K562 (cell line): ENCODE measurements around the gene AIF1L. TPM values are rescaled to one million over a fixed set of nuclear protein-coding genes. Genes with fewer than 3 reads are reported as not detected.

Experiments used
- ATAC-seq: fragments of 200-7000 bp; cut with Tn5 transposase; 3 replicates; pipeline ENCODE4 v1.9.1; 2020; ENCODE audit warnings: moderate library complexity
- BruUV-seq: library from RNA; stranded (reverse); fragments of 400-500 nt; replicated peaks from 2 replicates; lab custom pipeline; 2021; lab: Mats Ljungman, UMichigan
- CTCF ChIA-PET: fragments of 300-600 bp; formaldehyde crosslinking; extraction: SDS; loops from one replicate; lab custom pipeline; 2021; ENCODE audit warnings: low intra/inter-chr PET ratio; lab: Yijun Ruan, JAX
- POLR2A ChIA-PET: fragments of 300-600, 350-650 bp; sonication (Branson Sonifier 250); formaldehyde crosslinking; extraction: SDS; loops from one replicate; lab custom pipeline; 2021; ENCODE audit warnings: antibody characterized with exemption, inconsistent platforms; lab: Yijun Ruan, JAX
- DNase-seq, 4 experiments: peaks; one replicate each; pipeline versions ENCODE4 v3.0.0 to v3.0.0-alpha.2; 2011 to 2018; ENCODE audit warnings: low spot score in 3 of 4, mixed read lengths in 3 of 4; ENCODE audit errors: extremely low read depth in 1 of 4
- FAIRE-seq: peaks from 2 replicates; lab custom pipeline; 2011; peaks lifted over from hg19 to GRCh38; lab: Jason Lieb, UNC
- H2AFZ ChIP-seq: 2 replicates; pipeline ENCODE4 v1.6.0; 2011; ENCODE audit warnings: low read depth, low read length, control low read depth, inconsistent platforms
- H3K27ac ChIP-seq: fragments of 200-600 bp; 3 replicates; pipeline ENCODE4 v1.8.0; 2011; ENCODE audit warnings: low read depth, mild to moderate bottlenecking, control low read depth, inconsistent platforms, low read length, moderate library complexity, mixed read lengths; ENCODE audit errors: extremely low read depth
- H3K27me3 ChIP-seq, 2 experiments: fragments of 300-600 bp in 1 of 2; 2 replicates in 1 of 2; 3 replicates in 1 of 2; pipeline versions ENCODE4 v1.6.0 to v1.8.0; 2011; ENCODE audit warnings: inconsistent platforms in 2 of 2, low read length in 2 of 2, mild to moderate bottlenecking in 1 of 2, mixed read lengths in 1 of 2, moderate library complexity in 1 of 2; ENCODE audit not compliant: control insufficient read depth in 2 of 2, insufficient read depth in 2 of 2
- H3K36me3 ChIP-seq: fragments of 300-600 bp; 3 replicates; pipeline ENCODE4 v1.8.0; 2011; ENCODE audit warnings: mild to moderate bottlenecking, low read length, inconsistent platforms; ENCODE audit not compliant: control insufficient read depth, insufficient read depth
- H3K4me1 ChIP-seq, 2 experiments: fragments of 200-600 bp in 1 of 2; replicated peaks in 1 of 2; 2 replicates in 1 of 2; 3 replicates in 1 of 2; pipeline versions ENCODE4 v1.5.1 to v1.8.0; 2011; ENCODE audit warnings: inconsistent platforms in 2 of 2, low read length in 2 of 2, mild to moderate bottlenecking in 1 of 2, mixed read lengths in 1 of 2, moderate library complexity in 1 of 2; ENCODE audit not compliant: control insufficient read depth in 2 of 2, insufficient read depth in 2 of 2
- H3K4me2 ChIP-seq: 2 replicates; pipeline ENCODE4 v1.6.1; 2011; ENCODE audit warnings: low read length, control low read depth, inconsistent platforms, mixed read lengths; ENCODE audit not compliant: insufficient read depth
- H3K4me3 ChIP-seq: fragments of 200-600 bp; sonication (generic), shearing (Covaris generic); 2 replicates; pipeline ENCODE4 v1.5.1; 2016; ENCODE audit warnings: control low read depth, inconsistent platforms
- H3K79me2 ChIP-seq: fragments of 200-600 bp; 3 replicates; pipeline ENCODE4 v1.8.0; 2011; ENCODE audit warnings: low read length, inconsistent platforms; ENCODE audit not compliant: control insufficient read depth, insufficient read depth
- H3K9ac ChIP-seq, 2 experiments: 2 replicates each; pipeline versions ENCODE4 v1.6.0 to v1.6.1; 2011; ENCODE audit warnings: low read depth in 2 of 2, low read length in 2 of 2, control low read depth in 1 of 2, inconsistent platforms in 1 of 2, mild to moderate bottlenecking in 1 of 2, mixed read lengths in 1 of 2; ENCODE audit not compliant: insufficient read depth in 1 of 2
- H3K9me1 ChIP-seq: one replicate; pipeline ENCODE4 v1.6.0; 2011; ENCODE audit warnings: inconsistent platforms, mild to moderate bottlenecking, low read length, moderate library complexity; ENCODE audit not compliant: control insufficient read depth, insufficient read depth
- H3K9me3 ChIP-seq: replicated peaks from 2 replicates; pipeline ENCODE4 v1.5.1; 2011; ENCODE audit warnings: low read depth, low read length, inconsistent platforms; ENCODE audit not compliant: control insufficient read depth, insufficient read depth
- H4K20me1 ChIP-seq: replicated peaks from 2 replicates; pipeline ENCODE4 v1.6.1; 2011; ENCODE audit warnings: low read length, inconsistent platforms, mixed read lengths; ENCODE audit not compliant: control insufficient read depth, insufficient read depth
- NCOR1 ChIP-seq: fragments of 450-650 bp; IDR thresholded peaks from 2 replicates; pipeline ENCODE4 v1.6.1; 2016; ENCODE audit warnings: mild to moderate bottlenecking, moderate library complexity
- WGBS: fragments of 100-300 bp; shearing (Covaris generic); methylation state at CpG from one replicate; pipeline ENCODE4 v1.1.6; 2016; ENCODE audit warnings: low coverage, mixed read lengths; ENCODE audit not compliant: insufficient coverage; ENCODE audit errors: missing lambda C conversion rate; 5-methylcytosine and 5-hydroxymethylcytosine counted together
- in situ Hi-C: fragments of 300-500 bp; cut with MboI; formaldehyde crosslinking; loops from 4 replicates; pipeline ENCODE4 v1.15.0; 2018; ENCODE audit warnings: inconsistent platforms, mixed read lengths
- intact Hi-C: fragments of 100-400 bp; cut with micrococcal nuclease; formaldehyde crosslinking; loops from 2 replicates; pipeline ENCODE4 v1.14.2; 2022
- polyA plus RNA-seq, 8 experiments: library from polyadenylated mRNA; depleted of rRNA in 4 of 8; stranded (reverse) in 5 of 8; unstranded in 3 of 8; fragments of >200 nt; fragmentation: Nextera tagmentation in 2 of 8; fragmentation: Illumina TruSeq in 1 of 8; extraction: Ambion mirVana in 2 of 8; extraction: Trizol in 1 of 8; gene quantifications; 2 replicates each; pipeline versions ENCODE4 v1.2.1 to v1.2.3, GENCODE V29; 2011 to 2014; ENCODE audit warnings: inconsistent platforms in 1 of 8, missing spikeins in 1 of 8
- total RNA-seq, 7 experiments: library from RNA; depleted of rRNA in 6 of 7; stranded (reverse); fragments of >200 nt in 6 of 7; fragmentation: Illumina TruSeq in 2 of 7; extraction: Trizol in 2 of 7; gene quantifications; 2 replicates each; pipeline versions ENCODE4 v1.2.1 to v1.2.3, GENCODE V29; 2011 to 2021; ENCODE audit warnings: low replicate concordance in 1 of 7
- TF ChIP-seq, protein P1 (sequence below): fragments of 150-350 bp; IDR thresholded peaks from 2 replicates; pipeline ENCODE4 v1.6.1; 2014; ENCODE audit warnings: low read depth, mild to moderate bottlenecking, low read length, borderline replicate concordance

Gene AIF1L
- total and polyA plus RNA-seq, 9 of the 15 experiments (the other 6 are each of a cell fraction or from before 2014, with no cell fraction given) = 0.34 to 9.1 (median 1.3) TPM

DNA sequence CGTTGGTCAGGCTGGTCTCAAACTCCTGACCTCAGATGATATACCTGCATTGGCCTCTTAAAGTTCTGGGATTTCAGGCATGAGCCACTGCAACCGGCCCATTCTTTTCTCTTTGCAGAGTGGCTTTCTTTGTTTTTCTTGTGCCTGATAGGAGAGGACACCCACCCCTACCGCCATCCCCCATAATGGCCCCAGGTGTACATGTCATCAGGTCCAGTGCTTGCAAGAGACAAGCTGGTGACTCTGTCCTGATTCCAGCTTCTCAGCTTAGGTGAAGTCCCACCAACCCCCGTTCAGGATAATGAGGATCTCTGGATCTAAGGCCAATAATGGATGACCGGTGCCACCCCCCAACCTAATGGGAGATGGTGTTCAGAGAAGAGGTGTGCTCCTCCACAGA, 2.3 kb upstream of the AIF1L start:
- no peak for ATAC-seq
- intact Hi-C loops (no loop called here), in situ Hi-C loops (no loop called here)
- Histone ChIP-seq H4K20me1 (peaks cover 58% of the 10 kb centered on the region), H3K9ac (peak overlapping the region in 1 of 2 experiments; percentile 22; a peak in 1 of 4 replicates), H3K4me2 (no peak overlapping the region), H3K4me3 (no peak overlapping the region), H3K9me3 (no peaks in the 10 kb centered on the region), H3K4me1 (peaks cover 15 to 52% of the 10 kb centered on the region in 2 experiments), H3K79me2 (no peaks in the 10 kb centered on the region), H3K27ac (no peak overlapping the region), H2AFZ (no peak overlapping the region), H3K36me3 (no peaks in the 10 kb centered on the region), H3K27me3 (peaks cover 72 to 90% of the 10 kb centered on the region in 2 experiments), H3K9me1 (peaks cover 8% of the 10 kb centered on the region)
- BruUV-seq = no TSS peak
- no peak for TF ChIP-seq NCOR1
- TF ChIP-seq, protein P1, sequence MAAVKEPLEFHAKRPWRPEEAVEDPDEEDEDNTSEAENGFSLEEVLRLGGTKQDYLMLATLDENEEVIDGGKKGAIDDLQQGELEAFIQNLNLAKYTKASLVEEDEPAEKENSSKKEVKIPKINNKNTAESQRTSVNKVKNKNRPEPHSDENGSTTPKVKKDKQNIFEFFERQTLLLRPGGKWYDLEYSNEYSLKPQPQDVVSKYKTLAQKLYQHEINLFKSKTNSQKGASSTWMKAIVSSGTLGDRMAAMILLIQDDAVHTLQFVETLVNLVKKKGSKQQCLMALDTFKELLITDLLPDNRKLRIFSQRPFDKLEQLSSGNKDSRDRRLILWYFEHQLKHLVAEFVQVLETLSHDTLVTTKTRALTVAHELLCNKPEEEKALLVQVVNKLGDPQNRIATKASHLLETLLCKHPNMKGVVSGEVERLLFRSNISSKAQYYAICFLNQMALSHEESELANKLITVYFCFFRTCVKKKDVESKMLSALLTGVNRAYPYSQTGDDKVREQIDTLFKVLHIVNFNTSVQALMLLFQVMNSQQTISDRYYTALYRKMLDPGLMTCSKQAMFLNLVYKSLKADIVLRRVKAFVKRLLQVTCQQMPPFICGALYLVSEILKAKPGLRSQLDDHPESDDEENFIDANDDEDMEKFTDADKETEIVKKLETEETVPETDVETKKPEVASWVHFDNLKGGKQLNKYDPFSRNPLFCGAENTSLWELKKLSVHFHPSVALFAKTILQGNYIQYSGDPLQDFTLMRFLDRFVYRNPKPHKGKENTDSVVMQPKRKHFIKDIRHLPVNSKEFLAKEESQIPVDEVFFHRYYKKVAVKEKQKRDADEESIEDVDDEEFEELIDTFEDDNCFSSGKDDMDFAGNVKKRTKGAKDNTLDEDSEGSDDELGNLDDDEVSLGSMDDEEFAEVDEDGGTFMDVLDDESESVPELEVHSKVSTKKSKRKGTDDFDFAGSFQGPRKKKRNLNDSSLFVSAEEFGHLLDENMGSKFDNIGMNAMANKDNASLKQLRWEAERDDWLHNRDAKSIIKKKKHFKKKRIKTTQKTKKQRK = no peak
- no peak for FAIRE-seq
- POLR2A ChIA-PET = interaction anchor here (0.7 to 99.3 kb wide), 5 partner anchors 3 to 222 kb away, joined by 3 to 3336 read pairs (median 7); partner anchors contain the start of genes AIF1L and NUP214
- peak in 3 of 4 experiments; percentile 65 to 70 (median 65) for DNase-seq
- WGBS = 6% methylated on average over 5 of the region's 5 CpGs
- CTCF ChIA-PET = no interaction called here
